PC-9 (cell line): ENCODE results near the gene TBX21. TPM values are rescaled to one million over a fixed set of nuclear protein-coding genes. Genes with fewer than 3 reads are reported as not detected.

Experiments
- BruUV-seq: library from RNA; stranded (reverse); fragments of 400-500 nt; replicated peaks from 2 replicates; lab custom pipeline; 2021; lab: Mats Ljungman, UMichigan
- CTCF ChIA-PET: fragments of 300-600 bp; sonication (Branson Sonifier 250); formaldehyde crosslinking; loops from one replicate; lab custom pipeline; 2022; ENCODE audit warnings: antibody characterized with exemption; lab: Charles Lee
- POLR2A ChIA-PET: fragments of 300-600 bp; sonication (Branson Sonifier 250); formaldehyde crosslinking; loops from one replicate; lab custom pipeline; 2022; ENCODE audit warnings: antibody characterized with exemption; ENCODE audit not compliant: unreplicated experiment; lab: Charles Lee
- DNase-seq, 2 experiments: peaks; one replicate each; pipeline versions ENCODE4 v3.0.0 to v3.0.0-alpha.2; 2015 to 2022; ENCODE audit warnings: mixed read lengths in 1 of 2
- H2AFZ ChIP-seq: fragments of 200-600 bp; sonication (generic); 2 replicates; pipeline ENCODE4 v1.8.1; 2017; ENCODE audit warnings: antibody characterized with exemption
- H3F3A ChIP-seq: fragments of 200-600 bp; sonication (generic); 2 replicates; pipeline ENCODE4 v1.8.1; 2017; ENCODE audit warnings: antibody characterized with exemption, mild to moderate bottlenecking, low read depth; ENCODE audit not compliant: insufficient read depth
- H3K27ac ChIP-seq: fragments of 200-600 bp; sonication (generic); 2 replicates; pipeline ENCODE4 v1.6.1; 2016; ENCODE audit warnings: mixed run types
- H3K27me3 ChIP-seq: fragments of 200-600 bp; sonication (generic); 2 replicates; pipeline ENCODE4 v1.6.1; 2016; ENCODE audit warnings: low read depth, mixed run types; ENCODE audit not compliant: insufficient read depth
- H3K36me3 ChIP-seq: fragments of 200-600 bp; sonication (generic); 2 replicates; pipeline ENCODE4 v1.6.1; 2016; ENCODE audit warnings: low read depth, mixed run types
- H3K4me1 ChIP-seq: fragments of 200-600 bp; sonication (generic); replicated peaks from 2 replicates; pipeline ENCODE4 v1.6.1; 2016; ENCODE audit warnings: mixed run types; ENCODE audit not compliant: insufficient read depth
- H3K4me2 ChIP-seq: fragments of 200-600 bp; sonication (generic); 2 replicates; pipeline ENCODE4 v1.6.1; 2017; ENCODE audit warnings: mixed run types
- H3K4me3 ChIP-seq: fragments of 200-600 bp; sonication (generic); 2 replicates; pipeline ENCODE4 v1.6.1; 2016; ENCODE audit warnings: mixed run types
- H3K79me2 ChIP-seq: fragments of 200-600 bp; sonication (generic); 2 replicates; pipeline ENCODE4 v1.6.1; 2017; ENCODE audit warnings: low read depth, mixed run types
- H3K9me2 ChIP-seq: fragments of 200-600 bp; sonication (generic); 2 replicates; pipeline ENCODE4 v1.8.1; 2017; ENCODE audit warnings: mild to moderate bottlenecking; ENCODE audit not compliant: insufficient read depth
- H3K9me3 ChIP-seq: fragments of 200-600 bp; sonication (generic); 2 replicates; pipeline ENCODE4 v1.8.1; 2016; ENCODE audit warnings: low read depth; ENCODE audit not compliant: insufficient read depth
- H4K20me1 ChIP-seq: fragments of 200-600 bp; sonication (generic); 2 replicates; pipeline ENCODE4 v1.8.1; 2017; ENCODE audit not compliant: insufficient read depth
- CTCF ChIP-seq: fragments of 200-600 bp; sonication (generic); conservative IDR thresholded peaks from 2 replicates; pipeline ENCODE4 v1.6.1; 2017; ENCODE audit warnings: mixed run types, antibody characterized with exemption, mild to moderate bottlenecking, moderate library complexity
- EZH2 ChIP-seq: fragments of 200-600 bp; sonication (generic); IDR thresholded peaks from 2 replicates; pipeline ENCODE4 v1.8.0; 2017; ENCODE audit warnings: antibody characterized with exemption, low read depth
- intact Hi-C: fragments of 100-400 bp; cut with micrococcal nuclease; formaldehyde crosslinking; loops from one replicate; pipeline ENCODE4 v1.10.0; 2022; ENCODE audit not compliant: unreplicated experiment
- total RNA-seq: library from RNA; stranded (reverse); gene quantifications from 2 replicates; pipeline ENCODE4 v1.2.3, GENCODE V29; 2021

The TBX21 gene
- total RNA-seq, 1 experiment from 2014 or later, result not detected

GRCh38 chr17:47745037-47745380 is 12.0 kb downstream of the TBX21 start:
- no peak for DNase-seq
- no peaks in the 10 kb centered on the region for H3K4me1 ChIP-seq
- no peak overlapping the region for H2AFZ ChIP-seq
- no peaks in the 10 kb centered on the region for H3K36me3 ChIP-seq
- TF ChIP-seq CTCF, result no peak
- no peak for TF ChIP-seq EZH2
- intact Hi-C loops, result no loop called here
- no peaks in the 10 kb centered on the region for H4K20me1 ChIP-seq
- no peak overlapping the region for H3K4me3 ChIP-seq
- peaks cover 60% of the 10 kb centered on the region for H3K27me3 ChIP-seq
- H3K27ac ChIP-seq, result no peak overlapping the region
- H3K79me2 ChIP-seq, result no peaks in the 10 kb centered on the region
- ChIA-PET POLR2A (no interaction called here), CTCF (no interaction called here)
- H3K4me2 ChIP-seq, result no peak overlapping the region
- BruUV-seq, result no TSS peak
- H3K9me2 ChIP-seq, result no peaks in the 10 kb centered on the region
- no peaks in the 10 kb centered on the region; the same call in 1 of the 2 replicates for H3K9me3 ChIP-seq
- no peaks in the 10 kb centered on the region for H3F3A ChIP-seq

- Histone ChIP-seq H3K36me3 (no peaks in the 10 kb centered on the region), H3K4me1 (no peaks in the 10 kb centered on the region), H3K9me3 (peaks cover 9% of the 10 kb centered on the region; the same call in 1 of the 2 replicates), H4K20me1 (no peaks in the 10 kb centered on the region), H2AFZ (no peak overlapping the region), H3F3A (peaks cover 3% of the 10 kb centered on the region; the same call in 1 of the 2 replicates), H3K4me2 (no peak overlapping the region), H3K79me2 (no peaks in the 10 kb centered on the region), H3K27ac (no peak overlapping the region), H3K27me3 (peaks cover 46% of the 10 kb centered on the region), H3K4me3 (no peak overlapping the region), H3K9me2 (no peaks in the 10 kb centered on the region)
- intact Hi-C loops, result no loop called here
- ChIA-PET POLR2A (no interaction called here), CTCF (interaction anchor here (0.7 kb wide), 1 partner anchor 50 kb away, joined by 6 read pairs; no protein-coding TSS in a partner anchor)
- TF ChIP-seq CTCF (no peak), EZH2 (no peak)
- DNase-seq, result no peak
- no TSS peak for BruUV-seq
Observed at GRCh38 chr17:47751471-47751870, 18.4 kb downstream of the TBX21 start.

DNA sequence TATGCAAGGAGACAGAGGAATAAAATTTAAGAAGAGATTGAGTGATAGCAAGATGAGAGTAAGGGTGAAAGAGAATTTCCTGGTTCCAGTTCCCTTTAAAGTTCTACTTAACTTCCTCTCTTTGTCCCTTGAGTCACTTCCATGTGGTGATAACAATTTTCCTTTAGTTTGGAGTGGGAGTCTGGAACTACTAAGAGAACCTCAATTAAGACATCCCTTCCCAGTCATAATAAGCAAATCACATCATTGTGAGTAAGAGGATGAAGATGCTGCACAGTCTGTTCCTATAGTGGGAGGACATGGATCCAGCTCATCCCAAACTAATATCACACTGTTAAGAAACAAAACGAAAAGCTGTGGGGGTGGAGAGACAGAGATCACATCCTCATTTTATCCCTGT is 24.4 kb downstream of the TBX21 start:
- no peaks in the 10 kb centered on the region for H3K9me2 ChIP-seq
- no TSS peak for BruUV-seq
- H3K27ac ChIP-seq, result no peak overlapping the region
- no peaks in the 10 kb centered on the region for H3K4me1 ChIP-seq
- CTCF ChIA-PET, result no interaction called here
- H4K20me1 ChIP-seq, result no peaks in the 10 kb centered on the region
- H3K79me2 ChIP-seq, result no peaks in the 10 kb centered on the region
- H3K9me3 ChIP-seq, result peaks cover 11% of the 10 kb centered on the region; the same call in 1 of the 2 replicates
- no peak overlapping the region for H3K4me2 ChIP-seq
- H2AFZ ChIP-seq, result no peak overlapping the region
- intact Hi-C loops, result no loop called here
- H3F3A ChIP-seq, result no peaks in the 10 kb centered on the region
- peaks cover 88% of the 10 kb centered on the region for H3K27me3 ChIP-seq
- no peak for DNase-seq
- POLR2A ChIA-PET, result no interaction called here
- TF ChIP-seq CTCF (no peak), EZH2 (no peak)
- H3K4me3 ChIP-seq, result no peak overlapping the region
- H3K36me3 ChIP-seq, result no peaks in the 10 kb centered on the region
